NCI-H1694 (cell line): Measurements from ENCODE around the gene TCIRG1.
A peak's percentile ranks its signal among the peaks of the same experiment; 100 is the strongest.

ENCODE experiments used
- DNase-seq: peaks from one replicate; lab custom pipeline; 2025; lab: John Stamatoyannopoulos, UW

TCIRG1 gene

DNA sequence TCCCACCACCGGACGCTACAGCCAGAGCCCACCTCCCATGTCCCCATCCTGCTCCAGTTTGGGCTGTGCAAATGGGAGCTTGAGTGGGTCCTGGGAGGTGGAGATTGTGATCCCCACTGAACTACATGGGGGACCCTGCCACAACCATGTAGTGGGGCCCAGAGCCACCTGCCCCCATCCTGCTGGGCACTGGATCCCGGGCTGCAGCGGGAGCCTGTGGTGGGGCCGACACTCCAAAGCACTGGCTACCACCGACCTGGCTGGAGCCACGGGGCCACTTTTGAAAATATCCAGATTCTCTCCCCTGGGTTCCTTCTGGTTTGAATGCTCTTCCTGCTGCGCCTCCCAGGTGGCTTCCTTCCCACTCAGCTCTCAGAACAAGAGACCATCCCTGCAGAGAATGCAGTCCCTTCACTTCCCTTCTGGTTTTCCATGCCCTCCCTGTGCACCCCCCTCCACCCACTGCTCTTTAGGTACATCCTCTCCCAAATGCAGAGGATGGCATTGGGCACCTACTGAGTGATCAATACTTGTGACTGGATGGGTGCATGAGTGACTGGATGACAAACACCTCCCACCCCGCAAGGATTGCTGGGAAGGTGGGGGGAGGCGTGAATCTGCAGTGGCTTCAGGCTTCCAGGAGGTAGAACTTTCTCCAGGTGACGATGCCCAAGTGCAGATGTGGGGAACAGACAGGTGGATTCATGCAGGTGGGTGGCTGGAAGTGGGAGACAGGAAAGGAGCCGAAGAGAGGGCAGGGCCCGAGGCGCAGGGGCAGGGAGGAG is 34.1 kb upstream of the TCIRG1 start:
- DNase-seq: no peak

DNA sequence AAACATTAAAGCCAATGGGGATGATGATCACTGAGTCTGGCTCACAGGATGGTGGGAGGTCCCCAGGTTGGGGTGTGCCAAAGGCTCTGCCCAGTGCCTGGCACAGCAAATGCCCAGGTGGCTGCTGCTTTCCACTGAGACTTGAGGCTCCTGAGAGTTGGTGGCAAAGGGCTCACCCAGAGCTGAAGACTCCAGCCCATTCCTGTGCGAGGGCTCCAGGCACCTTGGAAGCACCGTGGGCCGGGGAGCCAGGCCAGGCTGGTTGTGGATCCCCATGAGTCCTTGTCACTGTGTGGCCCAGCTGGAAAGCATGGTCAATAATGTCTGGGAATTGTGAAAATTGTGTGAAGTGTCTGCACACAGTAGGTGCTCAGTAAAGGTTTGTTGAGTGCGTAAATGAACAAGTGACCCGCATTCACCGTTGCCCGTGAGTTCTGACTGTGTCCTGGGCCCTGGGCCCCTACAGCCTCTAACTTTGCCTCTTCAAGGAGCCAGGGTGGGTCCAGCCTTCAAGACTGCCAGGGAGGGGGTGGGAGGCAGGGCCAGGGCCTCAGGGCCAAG is 32.1 kb upstream of the TCIRG1 start:
- DNase-seq: no peak

GRCh38 chr11:68007498-68008380 is 31.1 kb upstream of the TCIRG1 start:
- no peak for DNase-seq

GRCh38 chr11:68008381-68009337 is 30.2 kb upstream of the TCIRG1 start:
- DNase-seq: peak; percentile 14

DNA sequence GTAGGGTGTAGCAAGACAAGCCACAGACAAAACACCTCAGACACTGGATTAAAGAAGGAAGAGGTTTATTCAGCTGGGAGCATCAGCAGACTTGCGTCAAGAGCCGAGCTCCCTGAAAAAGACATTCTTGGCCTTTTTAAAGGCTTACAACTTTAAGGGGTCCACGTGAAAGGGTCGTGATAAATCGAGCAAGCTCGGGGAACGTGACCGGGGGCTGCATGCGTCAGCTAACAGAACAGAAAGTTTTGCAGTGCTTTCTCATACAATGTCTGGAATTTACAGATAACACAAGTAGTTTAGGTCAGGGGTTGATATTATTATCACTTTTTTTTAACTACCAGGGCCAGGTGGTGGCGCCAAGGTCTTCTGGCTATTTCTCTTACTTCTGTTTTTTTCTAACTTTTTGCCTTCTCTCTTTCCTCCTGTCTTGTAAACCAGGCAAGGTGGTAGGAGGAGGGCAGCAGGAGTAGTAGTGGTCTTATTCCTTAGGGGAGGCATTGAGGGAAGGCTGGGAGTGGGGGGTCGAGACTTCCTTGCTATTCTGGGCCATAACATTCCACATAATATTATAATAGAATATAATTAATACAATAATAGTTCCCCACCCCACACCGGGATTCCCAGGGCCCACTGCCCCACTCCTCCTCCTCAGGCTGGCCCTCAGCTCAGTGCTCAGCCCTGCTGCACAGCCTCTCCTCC is 29.3 kb upstream of the TCIRG1 start:
- no peak for DNase-seq

GRCh38 chr11:68010090-68011041 is 28.5 kb upstream of the TCIRG1 start, which contains the start of gene ALDH3B1:
Gene ALDH3B1, plus strand, starts transcription at chr11:68010327. Its CDS starts 4,971 bp downstream, at chr11:68015298.
- no peak for DNase-seq

- DNase-seq: no peak
Observed at GRCh38 chr11:68011051-68011943, 27.5 kb upstream of the TCIRG1 start.

- no peak for DNase-seq
Observed at GRCh38 chr11:68012044-68012842, 26.6 kb upstream of the TCIRG1 start.

DNA sequence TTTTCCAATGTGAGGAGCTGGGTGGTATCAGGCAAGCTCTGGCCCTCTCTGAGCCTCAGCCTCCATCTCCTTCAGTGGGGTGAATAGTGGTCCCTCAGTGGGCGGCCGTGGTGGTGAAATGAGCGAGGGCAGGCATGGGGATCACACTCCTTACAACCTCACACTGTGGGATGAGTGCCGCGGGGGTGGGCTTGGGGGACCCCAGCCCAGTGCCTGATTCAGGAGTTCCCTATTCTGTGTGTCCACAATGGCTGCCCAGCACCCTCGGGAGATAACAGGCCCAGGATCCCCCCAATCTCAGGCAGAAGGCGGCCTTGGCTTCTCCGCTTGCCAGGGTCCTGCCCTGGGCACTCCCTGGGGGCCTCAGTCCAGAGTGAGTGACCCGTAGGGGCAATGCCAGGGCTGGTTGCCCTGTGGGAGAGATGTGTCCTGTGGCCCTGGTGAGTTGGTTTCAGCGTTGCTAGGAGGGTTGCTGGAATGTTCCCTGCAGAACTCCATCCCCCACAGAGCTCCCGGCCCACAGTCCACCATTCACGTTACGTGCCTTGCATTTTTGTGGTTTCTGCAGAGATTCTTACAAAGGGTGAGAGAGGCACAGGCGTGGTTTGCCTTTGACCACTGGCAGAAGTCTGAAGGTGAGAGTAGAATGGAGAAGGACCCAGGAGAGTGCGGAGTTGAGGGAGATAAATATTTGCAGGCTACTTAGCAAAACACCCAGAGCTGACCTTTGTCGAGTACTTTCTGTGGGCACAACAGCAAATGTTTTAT is 25.8 kb upstream of the TCIRG1 start:
- DNase-seq: no peak

GRCh38 chr11:68013611-68014156 is 25.1 kb upstream of the TCIRG1 start:
- DNase-seq: no peak

- DNase-seq: no peak
Observed at GRCh38 chr11:68014157-68014946, 24.5 kb upstream of the TCIRG1 start.

GRCh38 chr11:68014947-68015447 is 23.8 kb upstream of the TCIRG1 start:
- no peak for DNase-seq

GRCh38 chr11:68015467-68015866 is 23.4 kb upstream of the TCIRG1 start:
- no peak for DNase-seq

DNA sequence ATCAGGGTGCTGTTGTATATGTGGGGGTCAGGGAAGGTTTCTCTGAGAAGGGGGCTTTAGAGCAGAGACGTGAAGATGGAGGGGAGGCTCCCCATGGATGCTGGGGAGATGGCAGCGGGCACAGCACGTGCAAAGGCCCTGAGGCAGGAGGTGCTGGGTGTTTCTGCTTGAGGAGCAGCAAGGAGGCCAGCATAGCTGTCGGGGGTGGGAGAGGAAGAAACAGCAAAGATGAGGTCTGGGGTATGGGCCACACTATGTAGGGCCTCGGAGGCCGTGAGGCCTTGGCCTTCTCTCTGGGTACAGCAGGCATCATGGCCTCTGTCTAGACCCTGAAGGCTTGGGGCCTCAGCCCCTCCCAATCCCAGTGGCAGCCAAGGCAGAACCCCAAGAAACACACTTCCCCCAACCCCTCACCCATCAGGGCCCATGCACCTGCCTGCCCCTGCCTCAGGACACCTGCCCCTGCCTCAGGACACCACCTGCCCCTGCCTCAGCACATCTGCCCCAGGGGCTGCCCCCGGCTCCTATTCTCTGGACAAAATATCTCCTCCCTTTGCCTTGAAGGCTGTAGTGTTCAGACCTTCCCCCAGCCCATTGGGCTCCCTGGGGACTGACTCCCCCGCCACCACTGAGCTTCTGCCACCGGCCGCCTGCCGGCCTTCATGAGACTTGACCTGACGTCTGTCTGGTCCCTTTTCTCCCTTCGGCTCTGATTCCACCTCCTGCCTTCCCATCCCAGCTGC is 22.5 kb upstream of the TCIRG1 start:
- DNase-seq: no peak
